ENCODE measurements around the gene ZNF546.
A peak's percentile ranks its signal among the peaks of the same experiment; 100 is the strongest.

ZNF546 gene

DNA sequence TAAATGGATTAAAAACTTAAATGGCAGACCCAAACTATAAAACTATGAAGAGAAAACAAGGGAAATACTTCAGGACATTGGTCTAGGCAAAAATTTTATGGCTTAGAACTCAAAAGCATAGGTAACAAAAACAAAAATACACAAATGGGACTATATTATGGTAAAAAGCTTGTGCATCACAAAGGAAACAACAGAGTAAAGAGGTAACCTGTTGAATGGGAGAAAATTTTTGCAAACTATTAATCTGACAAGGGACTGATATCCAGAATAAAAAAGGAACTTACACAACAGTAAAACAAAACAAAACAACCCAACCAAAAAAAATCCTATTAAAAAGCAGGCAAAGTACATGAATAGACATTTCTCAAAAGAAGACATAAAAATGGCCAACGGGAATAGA, 9.3 kb upstream of the ZNF546 start:
- H3K4me3 ChIP-seq = no peak overlapping the region
- intact Hi-C loops (cut with DNase I; ENCODE audit: low total_unique reads) = no loop called here
- peaks cover under 1 to 16% (median 3%) of the 10 kb centered on the region in 3 donors for H3K36me3 ChIP-seq
- no peaks in the 10 kb centered on the region for H3K27me3 ChIP-seq
- no peak for DNase-seq
- peaks cover 0 to 33% (median 13%) of the 10 kb centered on the region in 3 donors for H3K9me3 ChIP-seq
- no peak overlapping the region for H3K27ac ChIP-seq
- no peak for TF ChIP-seq CTCF (IDR thresholded peaks at IDR 0.05)
- no peaks in the 10 kb centered on the region for H3K4me1 ChIP-seq

DNA sequence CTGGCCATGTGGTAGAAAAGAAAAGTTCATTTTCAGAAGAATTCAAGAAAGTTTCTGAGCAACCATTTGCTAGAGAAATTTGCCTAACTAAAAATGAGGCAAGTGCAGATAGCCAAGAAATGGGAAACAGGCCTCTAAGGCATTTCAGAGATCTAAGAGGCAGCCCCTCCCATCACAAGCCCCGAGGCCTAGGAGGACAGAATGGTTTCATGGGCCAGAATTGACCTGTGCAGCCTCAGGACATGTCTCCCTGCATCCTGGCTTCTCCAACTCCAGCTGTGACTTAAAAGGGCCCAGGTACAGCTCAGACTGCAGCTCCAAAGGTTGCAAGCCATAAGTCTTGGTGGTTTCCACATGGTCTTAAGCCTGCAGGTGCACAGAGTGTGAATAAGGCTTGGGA, 3.3 kb upstream of the ZNF546 start:
- Histone ChIP-seq H3K27ac (no peak overlapping the region), H3K9me3 (peaks cover 0 to 4% (median 4%) of the 10 kb centered on the region in 3 donors), H3K4me1 (peaks cover 0 to 21% (median 16%) of the 10 kb centered on the region in 4 donors), H3K4me3 (no peak overlapping the region), H3K36me3 (peaks cover 0 to 9% (median 0%) of the 10 kb centered on the region in 3 donors), H3K27me3 (no peaks in the 10 kb centered on the region)
- no peak for DNase-seq
- intact Hi-C loops (cut with DNase I; ENCODE audit: low total_unique reads) = no loop called here
- TF ChIP-seq CTCF (IDR thresholded peaks at IDR 0.05) = no peak

DNA sequence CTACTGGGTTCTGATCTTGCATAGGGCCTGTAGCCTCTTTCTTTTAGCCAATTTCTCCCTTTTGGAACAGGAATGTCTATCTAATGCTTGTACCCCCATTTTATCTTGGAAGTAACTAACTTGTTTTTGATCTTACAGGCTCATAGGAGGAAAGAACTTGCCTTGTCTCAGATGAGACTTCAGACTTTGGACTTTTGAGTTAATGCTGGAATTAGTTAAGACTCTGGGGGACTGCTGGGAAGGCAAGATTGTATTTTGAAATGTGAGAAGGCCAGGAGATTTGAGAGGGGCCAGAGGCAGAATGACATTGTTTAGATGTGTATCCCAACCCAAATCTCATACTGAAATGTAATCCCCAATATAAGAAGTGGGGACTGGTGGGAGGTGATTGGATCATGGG, 2.5 kb upstream of the ZNF546 start:
- Histone ChIP-seq H3K36me3 (peaks cover 0 to 9% (median 0%) of the 10 kb centered on the region in 3 donors), H3K4me3 (no peak overlapping the region), H3K27ac (no peak overlapping the region), H3K9me3 (peaks cover 0 to 4% (median 4%) of the 10 kb centered on the region in 3 donors), H3K27me3 (no peaks in the 10 kb centered on the region), H3K4me1 (peaks cover 0 to 21% (median 16%) of the 10 kb centered on the region in 4 donors)
- intact Hi-C loops (cut with DNase I; ENCODE audit: low total_unique reads) = no loop called here
- TF ChIP-seq CTCF (IDR thresholded peaks at IDR 0.05) = no peak
- no peak for DNase-seq

DNA sequence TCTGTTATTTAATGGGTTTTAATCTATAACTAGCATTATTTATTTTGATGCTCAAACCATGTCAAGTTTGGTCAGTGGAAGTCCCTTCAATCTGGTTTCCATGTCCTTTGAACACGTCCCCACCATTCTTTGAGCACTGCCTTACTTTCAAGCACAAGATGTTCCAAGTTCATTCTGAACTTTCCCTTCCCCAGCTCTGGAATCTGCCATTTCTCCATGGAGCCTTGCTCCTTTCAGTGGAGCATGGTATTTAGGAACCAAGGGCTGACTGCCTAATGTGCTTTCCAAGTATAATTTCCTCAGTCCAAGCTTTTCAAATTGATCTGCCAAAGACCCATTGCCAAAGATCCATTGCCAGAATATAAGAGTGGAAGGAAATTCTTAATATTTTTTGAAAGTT, 1.1 kb upstream of the ZNF546 start:
- intact Hi-C loops (cut with DNase I; ENCODE audit: low total_unique reads) = no loop called here

DNA sequence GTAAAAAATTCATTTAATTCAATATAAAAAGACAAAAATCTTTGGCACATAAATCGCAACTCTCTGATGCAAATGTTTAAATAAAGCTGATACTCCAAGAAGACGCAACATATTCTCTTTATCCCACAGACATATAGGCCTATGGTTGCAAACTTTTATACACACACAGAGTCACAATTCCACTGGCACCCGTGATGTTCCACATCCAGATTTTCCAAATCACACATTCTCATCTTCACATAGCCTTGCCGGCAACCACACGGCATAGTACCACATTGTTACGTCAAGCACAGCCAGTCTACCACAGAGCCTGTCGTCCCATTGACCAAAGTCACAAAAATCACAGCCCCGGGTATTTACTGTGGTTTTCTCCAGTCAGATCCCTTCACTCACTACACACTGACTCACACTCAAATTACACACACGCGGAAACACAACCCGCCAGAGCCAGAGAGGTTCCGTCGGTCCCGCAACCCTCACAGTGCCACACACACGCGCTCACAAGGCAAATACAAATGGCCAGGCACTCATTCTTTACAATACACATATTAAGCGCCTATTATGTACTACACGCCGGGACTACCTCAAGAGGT, 546 bp upstream of the ZNF546 start:
- TF ChIP-seq CTCF (IDR thresholded peaks at IDR 0.05) = no peak
- Histone ChIP-seq H3K9me3 (peaks cover 0 to 4% (median 4%) of the 10 kb centered on the region in 3 donors), H3K4me1 (peaks cover 0 to 21% (median 16%) of the 10 kb centered on the region in 4 donors), H3K27ac (peak overlapping the region; percentile 94 to 95), H3K36me3 (peaks cover 0 to 10% (median 9%) of the 10 kb centered on the region in 3 donors), H3K4me3 (peak overlapping the region; percentile 59 to 82), H3K27me3 (no peaks in the 10 kb centered on the region)
- no peak for DNase-seq
- intact Hi-C loops (cut with DNase I; ENCODE audit: low total_unique reads) = no loop called here

More for the DNA sequence above, 1.1 kb upstream of the ZNF546 start:
- Histone ChIP-seq H3K9me3 (peaks cover 0 to 4% (median 4%) of the 10 kb centered on the region in 3 donors), H3K4me1 (peaks cover 0 to 21% (median 16%) of the 10 kb centered on the region in 4 donors), H3K27ac (peak overlapping the region; percentile 94 to 95), H3K27me3 (no peaks in the 10 kb centered on the region), H3K36me3 (peaks cover 0 to 10% (median 9%) of the 10 kb centered on the region in 3 donors), H3K4me3 (peak overlapping the region; percentile 59 to 82)
- no peak for TF ChIP-seq CTCF (IDR thresholded peaks at IDR 0.05)
- DNase-seq = no peak

Data from tibial artery (tissue), 4 donors.